H9 (cell line): Measurements from ENCODE around the gene QSOX2. TPM values are rescaled to one million over a fixed set of nuclear protein-coding genes. Genes with fewer than 3 reads are reported as not detected.

ENCODE experiments used
- DNase-seq: peaks from one replicate; pipeline ENCODE4 v3.0.0-alpha.2; 2017
- H2AFZ ChIP-seq: one replicate; pipeline ENCODE4 v1.6.1; 2013; ENCODE audit warnings: mild to moderate bottlenecking, low read length, control low read depth, moderate library complexity
- H2AK5ac ChIP-seq: 2 replicates; pipeline ENCODE4 v1.6.1; 2013; ENCODE audit warnings: low read length, control low read depth, mixed read lengths; ENCODE audit not compliant: insufficient read length
- H2BK120ac ChIP-seq: one replicate; pipeline ENCODE4 v1.6.1; 2013; ENCODE audit warnings: low read depth, mild to moderate bottlenecking, low read length, control low read depth, inconsistent platforms; ENCODE audit not compliant: poor library complexity, severe bottlenecking
- H2BK12ac ChIP-seq: 2 replicates; pipeline ENCODE4 v1.6.1; 2013; ENCODE audit warnings: low read length, control low read depth, mixed read lengths, low read depth; ENCODE audit not compliant: insufficient read length
- H2BK15ac ChIP-seq: 2 replicates; pipeline ENCODE4 v1.6.1; 2013; ENCODE audit warnings: low read depth, low read length, control low read depth
- H2BK20ac ChIP-seq: one replicate; pipeline ENCODE4 v1.6.1; 2013; ENCODE audit warnings: low read depth, mild to moderate bottlenecking, low read length, control low read depth, inconsistent platforms; ENCODE audit not compliant: poor library complexity, severe bottlenecking
- H2BK5ac ChIP-seq: 2 replicates; pipeline ENCODE4 v1.6.1; 2013; ENCODE audit warnings: low read length, control low read depth, mixed read lengths; ENCODE audit not compliant: insufficient read length
- H3K14ac ChIP-seq: 2 replicates; pipeline ENCODE4 v1.6.1; 2013; ENCODE audit warnings: low read length, control low read depth; ENCODE audit not compliant: insufficient read depth
- H3K18ac ChIP-seq: 2 replicates; pipeline ENCODE4 v1.6.1; 2013; ENCODE audit warnings: low read depth, mild to moderate bottlenecking, mixed read lengths, low read length, control low read depth; ENCODE audit not compliant: insufficient read length
- H3K23ac ChIP-seq: 2 replicates; pipeline ENCODE4 v1.6.1; 2013; ENCODE audit warnings: low read length, control low read depth, mixed read lengths, low read depth; ENCODE audit not compliant: insufficient read length
- H3K23me2 ChIP-seq: 2 replicates; pipeline ENCODE4 v1.6.1; 2013; ENCODE audit warnings: low read depth, mild to moderate bottlenecking, mixed read lengths, low read length, control low read depth; ENCODE audit not compliant: insufficient read length, poor library complexity, severe bottlenecking
- H3K27ac ChIP-seq: 2 replicates; pipeline ENCODE4 v1.5.1; 2013; ENCODE audit warnings: low read length, control low read depth, mixed read lengths, low read depth; ENCODE audit not compliant: insufficient read length
- H3K27me3 ChIP-seq: 2 replicates; pipeline ENCODE4 v1.6.1; 2013; ENCODE audit warnings: low read length, control low read depth, inconsistent platforms; ENCODE audit not compliant: insufficient read depth
- H3K4ac ChIP-seq: 2 replicates; pipeline ENCODE4 v1.6.1; 2013; ENCODE audit warnings: low read depth, mild to moderate bottlenecking, control low read depth, inconsistent platforms, low read length, moderate library complexity
- H3K4me1 ChIP-seq: 2 replicates; pipeline ENCODE4 v1.6.1; 2013; ENCODE audit warnings: low read length, control low read depth, inconsistent platforms; ENCODE audit not compliant: insufficient read depth
- H3K4me2 ChIP-seq: 2 replicates; pipeline ENCODE4 v1.6.1; 2013; ENCODE audit warnings: low read length, control low read depth, mixed read lengths; ENCODE audit not compliant: insufficient read length, insufficient read depth
- H3K56ac ChIP-seq: 2 replicates; pipeline ENCODE4 v1.6.1; 2013; ENCODE audit warnings: low read depth, mild to moderate bottlenecking, mixed read lengths, low read length, control low read depth; ENCODE audit not compliant: insufficient read length
- H3K79me1 ChIP-seq: 2 replicates; pipeline ENCODE4 v1.6.1; 2013; ENCODE audit warnings: low read depth, mild to moderate bottlenecking, moderate library complexity, low read length, control low read depth, inconsistent platforms; ENCODE audit not compliant: insufficient read depth, poor library complexity, severe bottlenecking
- H3K79me2 ChIP-seq: 2 replicates; pipeline ENCODE4 v1.6.1; 2013; ENCODE audit warnings: low read length, control low read depth, inconsistent platforms; ENCODE audit not compliant: insufficient read depth
- H3K9ac ChIP-seq: 2 replicates; pipeline ENCODE4 v1.6.1; 2013; ENCODE audit warnings: low read length, control low read depth, mixed read lengths; ENCODE audit not compliant: insufficient read length; ENCODE audit errors: extremely low read depth
- H3K9me3 ChIP-seq: one replicate; pipeline ENCODE4 v1.6.1; 2013; ENCODE audit warnings: low read depth, low read length, inconsistent platforms; ENCODE audit not compliant: control insufficient read depth
- H3T11ph ChIP-seq: one replicate; pipeline ENCODE4 v1.6.1; 2013; ENCODE audit warnings: mild to moderate bottlenecking, low read length, control low read depth, inconsistent platforms
- H4K20me1 ChIP-seq: one replicate; pipeline ENCODE4 v1.6.1; 2013; ENCODE audit not compliant: control insufficient read depth, insufficient read length, insufficient read depth
- H4K5ac ChIP-seq: 2 replicates; pipeline ENCODE4 v1.6.1; 2013; ENCODE audit warnings: low read depth, mild to moderate bottlenecking, mixed read lengths, low read length, control low read depth; ENCODE audit not compliant: insufficient read length
- H4K8ac ChIP-seq: replicated peaks from 2 replicates; pipeline ENCODE4 v1.6.1; 2013; ENCODE audit warnings: low read length, control low read depth, mixed read lengths, low read depth; ENCODE audit not compliant: insufficient read length
- H4K91ac ChIP-seq: 2 replicates; pipeline ENCODE4 v1.6.1; 2013; ENCODE audit warnings: low read depth, mild to moderate bottlenecking, moderate library complexity, mixed read lengths, low read length, control low read depth; ENCODE audit not compliant: insufficient read length
- H3K27ac Mint-ChIP-seq, 3 experiments: 2 replicates in 2 of 3; 3 replicates in 1 of 3; pipeline ENCODE4 v1.8.0; 2020 to 2021; ENCODE audit warnings: mixed read lengths in 3 of 3, mild to moderate bottlenecking in 1 of 3, moderate library complexity in 1 of 3
- H3K27me3 Mint-ChIP-seq: 2 replicates; pipeline ENCODE4 v1.8.0; 2021; ENCODE audit warnings: low read depth, mild to moderate bottlenecking, moderate library complexity, mixed read lengths
- H3K36me3 Mint-ChIP-seq, 3 experiments: 2 replicates in 2 of 3; 3 replicates in 1 of 3; pipeline ENCODE4 v1.8.0; 2020 to 2021; ENCODE audit warnings: low read depth in 3 of 3, mixed read lengths in 3 of 3; ENCODE audit not compliant: insufficient read depth in 1 of 3
- H3K4me1 Mint-ChIP-seq, 2 experiments: 2 replicates each; pipeline ENCODE4 v1.8.0; 2020; ENCODE audit warnings: mixed read lengths in 2 of 2
- H3K4me3 Mint-ChIP-seq, 2 experiments: 2 replicates in 1 of 2; 3 replicates in 1 of 2; pipeline ENCODE4 v1.8.0; 2020 to 2021; ENCODE audit warnings: mild to moderate bottlenecking in 2 of 2, mixed read lengths in 2 of 2, moderate library complexity in 1 of 2
- H3K9me3 Mint-ChIP-seq, 2 experiments: 2 replicates in 1 of 2; 3 replicates in 1 of 2; pipeline ENCODE4 v1.8.0; 2020; ENCODE audit warnings: mild to moderate bottlenecking in 2 of 2, mixed read lengths in 2 of 2, moderate library complexity in 1 of 2
- WGBS: extraction: QIAGEN DNeasy Blood & Tissue Kit; methylation state at CpG from one replicate; pipeline ENCODE4 v1.1.7; 2013; ENCODE audit warnings: missing lambda C conversion rate, low lambda C conversion rate, mixed read lengths; ENCODE audit not compliant: insufficient read length; ENCODE audit errors: extremely low coverage; 5-methylcytosine and 5-hydroxymethylcytosine counted together
- total RNA-seq: library from RNA; stranded (reverse); gene quantifications from 2 replicates; pipeline ENCODE4 v1.2.1, GENCODE V29; 2021
- TF ChIP-seq, protein P1 (sequence below): fragments of 200-600 bp; sonication (generic); conservative IDR thresholded peaks from 3 replicates; pipeline ENCODE4 v1.8.0; 2021; ENCODE audit warnings: antibody characterized with exemption, mild to moderate bottlenecking

Gene QSOX2
- total RNA-seq, 1 experiment from 2014 or later, result 25.8 TPM

DNA sequence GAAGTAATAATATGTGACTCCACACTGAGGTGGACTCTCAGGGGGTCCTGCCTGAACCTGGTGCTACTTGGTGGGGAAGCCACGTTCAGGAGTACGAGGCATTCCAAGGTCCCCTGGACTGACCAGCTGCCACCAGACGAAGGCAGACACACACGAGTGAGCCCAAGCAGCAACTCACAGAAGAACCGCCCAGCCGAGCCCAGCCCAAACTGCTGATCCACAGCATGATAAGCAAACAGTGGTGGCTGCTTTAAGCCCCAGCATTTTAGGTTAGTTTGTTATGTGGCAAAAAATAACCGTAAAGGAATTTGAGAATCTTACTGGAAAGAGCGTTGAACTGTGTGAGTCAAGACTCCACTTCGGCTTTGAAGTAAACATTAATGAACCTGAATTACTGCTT is 31.9 kb downstream of the QSOX2 start:
- WGBS, result no CpG with 5 or more reads among the region's 9 CpGs
- Histone ChIP-seq H2BK12ac (no peak overlapping the region), H2BK5ac (no peak overlapping the region), H3K14ac (no peak overlapping the region), H3K18ac (no peak overlapping the region), H2AFZ (no peak overlapping the region), H3K23me2 (no peaks in the 10 kb centered on the region), H4K8ac (no peak overlapping the region), H2BK20ac (no peak overlapping the region), H4K91ac (no peak overlapping the region), H3K27me3 (no peaks in the 10 kb centered on the region), H3K4me1 (no peaks in the 10 kb centered on the region), H3K27ac (no peak overlapping the region), H2BK120ac (no peak overlapping the region), H3K9ac (no peak overlapping the region), H3K9me3 (no peaks in the 10 kb centered on the region), H3K23ac (no peak overlapping the region), H3T11ph (no peak overlapping the region), H4K5ac (no peak overlapping the region), H3K4ac (no peak overlapping the region), H2AK5ac (no peak overlapping the region), H3K4me2 (no peak overlapping the region), H2BK15ac (no peak overlapping the region), H4K20me1 (no peaks in the 10 kb centered on the region), H3K79me2 (no peaks in the 10 kb centered on the region), H3K56ac (no peak overlapping the region), H3K79me1 (no peaks in the 10 kb centered on the region)
- Mint-ChIP-seq H3K9me3 (no peaks in the 10 kb centered on the region; a peak in 1 of 5 replicates), H3K27ac (no peak overlapping the region), H3K4me3 (no peak overlapping the region), H3K4me1 (no peaks in the 10 kb centered on the region), H3K27me3 (no peaks in the 10 kb centered on the region), H3K36me3 (peaks cover 32 to 52% (median 48%) of the 10 kb centered on the region in 3 experiments)
- TF ChIP-seq, protein P1, sequence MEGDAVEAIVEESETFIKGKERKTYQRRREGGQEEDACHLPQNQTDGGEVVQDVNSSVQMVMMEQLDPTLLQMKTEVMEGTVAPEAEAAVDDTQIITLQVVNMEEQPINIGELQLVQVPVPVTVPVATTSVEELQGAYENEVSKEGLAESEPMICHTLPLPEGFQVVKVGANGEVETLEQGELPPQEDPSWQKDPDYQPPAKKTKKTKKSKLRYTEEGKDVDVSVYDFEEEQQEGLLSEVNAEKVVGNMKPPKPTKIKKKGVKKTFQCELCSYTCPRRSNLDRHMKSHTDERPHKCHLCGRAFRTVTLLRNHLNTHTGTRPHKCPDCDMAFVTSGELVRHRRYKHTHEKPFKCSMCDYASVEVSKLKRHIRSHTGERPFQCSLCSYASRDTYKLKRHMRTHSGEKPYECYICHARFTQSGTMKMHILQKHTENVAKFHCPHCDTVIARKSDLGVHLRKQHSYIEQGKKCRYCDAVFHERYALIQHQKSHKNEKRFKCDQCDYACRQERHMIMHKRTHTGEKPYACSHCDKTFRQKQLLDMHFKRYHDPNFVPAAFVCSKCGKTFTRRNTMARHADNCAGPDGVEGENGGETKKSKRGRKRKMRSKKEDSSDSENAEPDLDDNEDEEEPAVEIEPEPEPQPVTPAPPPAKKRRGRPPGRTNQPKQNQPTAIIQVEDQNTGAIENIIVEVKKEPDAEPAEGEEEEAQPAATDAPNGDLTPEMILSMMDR, result no peak
- DNase-seq, result no peak
